DMS114 treated with DMSO at 0.1 percent for 48 hours (cell line): ENCODE data around the gene CTAGE1.
"Not testable (repeated sequence)": the region's sequence is repeated elsewhere in the genome, so short reads cannot be mapped to it uniquely, and the experiment has no call there.

Experiments
- DNase-seq: peaks from one replicate; lab custom pipeline; 2025; ENCODE audit not compliant: unreplicated experiment; lab: John Stamatoyannopoulos, UW

CTAGE1 gene

GRCh38 chr18:22394428-22394827 lies 23.3 kb downstream of the CTAGE1 start:
- no peak for DNase-seq

- DNase-seq, result not testable (repeated sequence)
Observed at GRCh38 chr18:22393164-22393563, 24.6 kb downstream of the CTAGE1 start.

DNA sequence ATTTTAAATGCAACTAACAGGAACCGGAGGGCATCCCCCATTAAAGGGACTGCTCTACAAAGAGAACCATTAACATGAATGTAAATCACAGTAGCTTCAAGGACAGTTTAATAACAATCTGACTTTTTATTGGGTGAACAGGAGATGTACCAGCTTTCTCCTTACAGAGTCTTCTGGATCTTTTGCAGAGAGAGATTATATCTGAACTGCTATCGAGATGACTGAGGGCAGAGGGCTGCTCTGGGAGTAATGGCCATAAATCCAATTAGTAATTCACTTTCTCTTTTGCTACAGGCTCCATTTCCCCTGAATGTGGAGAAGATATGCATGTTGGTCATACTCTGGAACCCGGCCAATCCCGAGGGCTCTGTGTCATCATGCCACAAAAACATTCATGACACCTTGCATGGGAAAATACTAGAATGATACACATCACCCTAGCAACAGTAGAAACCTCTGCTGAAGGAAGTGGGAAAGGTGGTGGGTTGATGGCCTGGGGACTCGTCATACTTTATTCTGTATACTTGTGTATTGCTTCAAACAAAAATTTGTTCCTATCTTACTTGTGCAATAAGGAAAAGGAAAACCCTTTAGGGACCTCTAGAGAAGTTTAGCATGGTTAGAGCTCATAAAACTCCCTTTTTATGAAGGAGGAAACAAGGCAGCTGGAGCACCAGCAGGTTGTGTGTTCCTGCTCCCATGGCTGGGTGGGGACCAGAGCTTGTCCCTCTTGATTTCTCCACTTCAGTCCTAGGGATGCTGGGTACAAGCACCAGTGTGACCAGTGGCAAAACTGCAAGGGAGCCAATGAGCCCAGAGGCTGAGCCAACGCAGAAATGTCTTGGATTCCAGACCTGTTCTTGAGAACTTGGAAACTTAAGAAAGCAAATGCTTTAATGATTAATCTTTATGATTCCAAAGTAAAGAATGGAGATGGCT lies 26.0 kb downstream of the CTAGE1 start:
- no peak for DNase-seq

- DNase-seq, result no peak
Observed at GRCh38 chr18:22387787-22388186, 29.9 kb downstream of the CTAGE1 start.

GRCh38 chr18:22387364-22387763 lies 30.4 kb downstream of the CTAGE1 start:
- no peak for DNase-seq

DNA sequence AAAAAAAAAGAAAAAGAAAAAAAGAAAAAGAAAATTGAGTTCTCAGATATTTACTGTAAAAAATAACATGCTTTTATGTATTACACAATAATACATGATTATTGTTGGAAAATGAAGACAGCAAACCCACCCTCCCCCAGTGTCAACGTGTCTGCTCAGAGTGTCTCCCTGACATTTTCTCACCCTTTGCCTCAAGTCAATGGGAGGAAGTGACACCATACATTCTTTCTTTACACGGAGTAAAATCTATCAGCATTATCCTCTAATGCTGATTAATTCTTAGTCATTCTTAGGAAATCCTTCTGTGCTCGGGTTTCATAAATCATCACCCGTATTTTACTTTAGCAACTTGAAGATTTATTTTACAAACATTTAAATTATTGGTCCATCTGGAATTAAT lies 32.0 kb downstream of the CTAGE1 start:
- DNase-seq, result no peak

DNA sequence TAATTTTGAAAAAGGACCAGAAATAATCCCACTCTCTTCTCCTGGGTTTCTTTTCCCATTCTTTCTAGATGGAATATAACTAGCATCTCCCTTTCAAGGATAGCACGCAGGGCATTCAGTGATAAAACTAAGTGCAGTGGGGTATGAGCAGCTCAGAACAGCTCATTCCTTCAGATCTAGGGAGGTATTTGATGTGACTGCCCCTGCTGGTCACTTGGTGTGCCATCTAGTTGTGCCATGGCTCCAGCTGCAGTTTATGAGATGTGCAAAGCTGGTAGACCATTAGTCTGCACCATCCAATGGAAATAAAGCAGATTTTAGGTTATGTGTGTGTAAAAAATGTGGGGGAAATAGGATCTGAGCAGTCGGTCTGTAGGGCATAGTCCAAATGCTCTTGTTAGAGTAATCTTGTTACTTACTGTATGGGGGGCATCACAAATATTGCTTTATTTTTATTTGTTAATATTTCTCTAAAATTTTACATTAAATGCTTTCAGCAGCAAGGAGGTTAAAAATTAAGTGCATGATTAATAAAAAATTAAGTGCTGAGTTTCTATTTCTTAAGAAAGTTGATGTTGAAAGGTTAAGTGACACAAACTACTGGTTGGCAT lies 38.9 kb downstream of the CTAGE1 start:
- DNase-seq, result no peak

- DNase-seq, result no peak
Observed at GRCh38 chr18:22377769-22378168, 39.9 kb downstream of the CTAGE1 start.

GRCh38 chr18:22370414-22370813 lies 47.3 kb downstream of the CTAGE1 start:
- DNase-seq, result no peak

- DNase-seq, result no peak
Observed at GRCh38 chr18:22368021-22368420, 49.7 kb downstream of the CTAGE1 start.

GRCh38 chr18:22367303-22367702 lies 50.4 kb downstream of the CTAGE1 start:
- no peak for DNase-seq

- no peak for DNase-seq
Observed at GRCh38 chr18:22363867-22364463, 53.8 kb downstream of the CTAGE1 start.
